Measurements from ENCODE around the gene CTIF. TPM values are rescaled to one million over a fixed set of nuclear protein-coding genes. Genes with fewer than 3 reads are reported as not detected.
"Not testable (repeated sequence)": the region's sequence is repeated elsewhere in the genome, so short reads cannot be mapped to it uniquely, and the experiment has no call there.

CTIF gene
- total RNA-seq, 4 donors from 2014 or later = 72.2 to 137 (median 86.5) TPM

GRCh38 chr18:48711651-48712486 is 173.0 kb downstream of the CTIF start:
- TF ChIP-seq POLR2A (IDR thresholded peaks at IDR 0.05) (no peak), CTCF (IDR thresholded peaks at IDR 0.05) (peak; percentile 28 to 67 (median 48)), EP300 (IDR thresholded peaks at IDR 0.05) (peak in 1 of 2 donors; percentile 11)
- WGBS, 2 donors = 55 to 62% methylated on average over 15 of the region's 15 CpGs

GRCh38 chr18:48713309-48713708 is 174.5 kb downstream of the CTIF start:
- Histone ChIP-seq H3K4me1 (peaks cover 0 to 44% (median 22%) of the 10 kb centered on the region in 4 donors), H3K36me3 (peaks cover 0 to 11% (median 0%) of the 10 kb centered on the region in 3 donors), H3K9me3 (no peaks in the 10 kb centered on the region), H3K27me3 (no peaks in the 10 kb centered on the region), H3K27ac (peak overlapping the region in 2 of 4 donors; percentile 49 to 61), H3K4me3 (no peak overlapping the region)
- 57 to 65% methylated on average over 14 of the region's 14 CpGs for WGBS, 2 donors
- DNase-seq (ENCODE audit: low spot score in 2 of 2) = peak; percentile 55 to 83
- TF ChIP-seq EP300 (IDR thresholded peaks at IDR 0.05) (peak in 1 of 2 donors; percentile 69), POLR2A (IDR thresholded peaks at IDR 0.05) (no peak), CTCF (IDR thresholded peaks at IDR 0.05) (no peak)

More at GRCh38 chr18:48711651-48712486, 173.0 kb downstream of the CTIF start:
- Histone ChIP-seq H3K4me1 (peaks cover 0 to 48% (median 22%) of the 10 kb centered on the region in 4 donors), H3K36me3 (peaks cover 0 to 8% (median 0%) of the 10 kb centered on the region in 3 donors), H3K27ac (peak overlapping the region in 1 of 4 donors; percentile 25), H3K4me3 (no peak overlapping the region), H3K9me3 (no peaks in the 10 kb centered on the region), H3K27me3 (no peaks in the 10 kb centered on the region)
- no peak for DNase-seq (ENCODE audit: low spot score in 2 of 2)

GRCh38 chr18:48714873-48715272 is 176.0 kb downstream of the CTIF start:
- DNase-seq (ENCODE audit: low spot score in 2 of 2) = no peak
- H3K36me3 ChIP-seq = peaks cover 0 to 16% (median 0%) of the 10 kb centered on the region in 3 donors
- WGBS, 2 donors = 53 to 72% methylated on average over 6 of the region's 6 CpGs
- H3K27me3 ChIP-seq = no peaks in the 10 kb centered on the region
- H3K4me1 ChIP-seq = peaks cover 0 to 38% (median 22%) of the 10 kb centered on the region in 4 donors
- no peak overlapping the region for H3K4me3 ChIP-seq
- peak overlapping the region in 2 of 4 donors; percentile 70 to 74 for H3K27ac ChIP-seq
- TF ChIP-seq POLR2A (IDR thresholded peaks at IDR 0.05) = no peak
- TF ChIP-seq EP300 (IDR thresholded peaks at IDR 0.05) = no peak
- no peak for TF ChIP-seq CTCF (IDR thresholded peaks at IDR 0.05)
- H3K9me3 ChIP-seq = no peaks in the 10 kb centered on the region

GRCh38 chr18:48715711-48716361 is 177.0 kb downstream of the CTIF start:
- Histone ChIP-seq H3K27me3 (no peaks in the 10 kb centered on the region), H3K4me1 (peaks cover 0 to 47% (median 25%) of the 10 kb centered on the region in 4 donors), H3K4me3 (no peak overlapping the region), H3K36me3 (peaks cover 0 to 16% (median 0%) of the 10 kb centered on the region in 3 donors), H3K27ac (peak overlapping the region in 2 of 4 donors; percentile 70 to 74), H3K9me3 (no peaks in the 10 kb centered on the region)
- 60 to 74% methylated on average over 10 of the region's 10 CpGs for WGBS, 2 donors
- TF ChIP-seq POLR2A (IDR thresholded peaks at IDR 0.05) (no peak), EP300 (IDR thresholded peaks at IDR 0.05) (peak in 1 of 2 donors; percentile 46)
- DNase-seq (ENCODE audit: low spot score in 2 of 2) = peak; percentile 23 to 54

GRCh38 chr18:48717227-48717626 is 178.4 kb downstream of the CTIF start:
- 94 to 96% methylated on average over 9 of the region's 9 CpGs for WGBS, 2 donors

More at GRCh38 chr18:48717227-48717626, 178.4 kb downstream of the CTIF start:
- peaks cover 0 to 53% (median 25%) of the 10 kb centered on the region in 4 donors for H3K4me1 ChIP-seq
- H3K36me3 ChIP-seq = peaks cover 0 to 16% (median 0%) of the 10 kb centered on the region in 3 donors
- not testable (repeated sequence) for DNase-seq (ENCODE audit: low spot score in 2 of 2); H3K27me3 ChIP-seq; H3K9me3 ChIP-seq; H3K4me3 ChIP-seq; H3K27ac ChIP-seq
